ENCODE measurements around the gene SOX1.

Gene SOX1

DNA sequence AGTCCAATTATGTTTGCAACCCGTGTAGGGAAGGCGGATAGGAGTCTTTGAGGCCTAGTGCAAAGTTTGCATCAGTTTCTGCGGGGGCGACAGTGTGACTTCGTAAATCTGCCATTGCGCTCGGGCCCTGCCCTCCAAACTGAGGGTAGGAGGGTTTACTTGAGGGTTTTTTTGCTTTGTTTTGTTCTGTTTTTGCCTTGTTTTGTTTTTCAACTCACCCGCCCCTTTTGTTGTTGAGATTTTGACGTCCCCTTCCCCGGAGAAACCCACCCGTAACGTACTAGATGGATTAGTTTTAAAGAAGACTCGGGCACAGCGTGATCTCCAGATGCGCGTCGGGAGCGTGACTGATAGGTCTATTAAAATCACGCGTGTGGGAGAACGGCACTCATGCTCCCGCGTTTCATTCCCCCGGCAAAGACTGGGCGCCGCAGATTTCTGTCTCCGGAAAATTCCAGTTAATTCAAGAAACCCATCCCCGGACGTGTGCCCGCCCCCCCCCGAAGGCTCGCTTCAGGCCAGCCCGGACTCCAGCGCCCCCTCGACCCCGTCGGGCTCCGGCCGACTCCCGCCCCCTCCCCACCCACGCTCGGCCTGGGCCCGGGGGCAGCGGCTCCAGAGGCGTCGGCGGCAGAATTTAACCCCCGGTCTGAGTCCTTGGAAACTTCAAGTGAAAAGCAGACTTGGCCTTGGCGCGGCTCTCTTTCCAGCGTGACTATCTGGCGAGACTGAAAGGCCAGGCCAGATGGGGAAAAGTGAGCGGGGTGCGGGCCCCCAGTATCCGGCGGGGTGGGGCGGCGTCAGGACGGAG, 5.0 kb downstream of the SOX1 start:
- Histone ChIP-seq H3K36me3 (ENCODE audit: control insufficient read depth in 2 of 2, insufficient read depth in 2 of 2, low read length in 2 of 2) (no peaks in the 10 kb centered on the region), H3K4me3 (ENCODE audit: low read length in 2 of 2) (no peak overlapping the region)

DNA sequence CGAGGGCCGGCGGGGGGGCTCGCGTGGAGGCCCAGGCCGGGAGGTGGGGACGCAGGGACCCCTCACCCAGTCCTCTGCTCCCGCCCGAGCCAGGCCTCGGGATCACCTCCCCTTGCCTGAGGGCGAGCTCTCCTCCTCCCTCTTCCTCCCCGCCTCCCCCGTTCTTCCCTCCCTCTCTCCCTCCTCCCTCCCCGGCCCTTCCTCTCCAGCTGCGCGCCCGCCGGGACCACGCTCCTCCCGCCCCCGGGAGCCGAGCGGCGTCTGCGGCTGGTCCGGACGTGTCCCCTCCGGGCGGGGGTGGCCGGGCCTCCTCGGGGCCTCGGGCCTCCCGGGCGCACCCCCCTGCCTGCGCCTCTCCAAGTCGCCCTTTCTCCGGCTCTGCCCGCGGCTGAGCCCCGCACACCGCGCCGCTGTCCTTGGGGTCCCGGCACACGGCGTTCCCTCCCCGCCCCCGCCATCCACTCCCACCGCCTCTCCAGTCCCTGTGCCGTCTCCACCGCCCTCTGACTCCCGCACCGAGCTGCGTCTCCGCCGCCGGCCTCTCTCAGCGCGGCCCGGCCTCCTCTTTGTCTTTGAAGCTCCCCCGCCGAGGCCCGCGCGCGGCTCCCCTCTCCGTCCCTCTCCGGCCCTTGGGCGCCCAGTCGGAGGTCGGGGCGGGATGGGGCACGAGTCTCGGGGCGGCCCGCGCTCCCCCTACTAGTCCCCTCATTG, 5.7 kb downstream of the SOX1 start:
- no peak overlapping the region for H3K4me3 ChIP-seq (ENCODE audit: low read length in 2 of 2)
- no peaks in the 10 kb centered on the region for H3K36me3 ChIP-seq (ENCODE audit: control insufficient read depth in 2 of 2, insufficient read depth in 2 of 2, low read length in 2 of 2)
- no peaks in the 10 kb centered on the region for H3K9me3 ChIP-seq (ENCODE audit: control insufficient read depth in 2 of 2, low read length in 2 of 2)
- no peaks in the 10 kb centered on the region for H3K4me1 ChIP-seq (ENCODE audit: control insufficient read depth in 2 of 2, insufficient read depth in 2 of 2, low read length in 2 of 2)
- peaks cover 43 to 62% of the 10 kb centered on the region in 2 donors for H3K27me3 ChIP-seq (ENCODE audit: control insufficient read depth in 2 of 2, insufficient read depth in 2 of 2, low read length in 2 of 2)
- H3K27ac ChIP-seq (ENCODE audit: low read depth in 2 of 2, low read length in 2 of 2): no peak overlapping the region
- no peak overlapping the region for H3K9ac ChIP-seq (ENCODE audit: low read depth in 1 of 2, low read length in 2 of 2)

More for the DNA sequence above, 5.0 kb downstream of the SOX1 start:
- no peaks in the 10 kb centered on the region for H3K4me1 ChIP-seq (ENCODE audit: control insufficient read depth in 2 of 2, insufficient read depth in 2 of 2, low read length in 2 of 2)
- no peak overlapping the region for H3K27ac ChIP-seq (ENCODE audit: low read depth in 2 of 2, low read length in 2 of 2)
- H3K9ac ChIP-seq (ENCODE audit: low read depth in 1 of 2, low read length in 2 of 2): no peak overlapping the region
- peaks cover 43 to 60% of the 10 kb centered on the region in 2 donors for H3K27me3 ChIP-seq (ENCODE audit: control insufficient read depth in 2 of 2, insufficient read depth in 2 of 2, low read length in 2 of 2)
- no peaks in the 10 kb centered on the region for H3K9me3 ChIP-seq (ENCODE audit: control insufficient read depth in 2 of 2, low read length in 2 of 2)

DNA sequence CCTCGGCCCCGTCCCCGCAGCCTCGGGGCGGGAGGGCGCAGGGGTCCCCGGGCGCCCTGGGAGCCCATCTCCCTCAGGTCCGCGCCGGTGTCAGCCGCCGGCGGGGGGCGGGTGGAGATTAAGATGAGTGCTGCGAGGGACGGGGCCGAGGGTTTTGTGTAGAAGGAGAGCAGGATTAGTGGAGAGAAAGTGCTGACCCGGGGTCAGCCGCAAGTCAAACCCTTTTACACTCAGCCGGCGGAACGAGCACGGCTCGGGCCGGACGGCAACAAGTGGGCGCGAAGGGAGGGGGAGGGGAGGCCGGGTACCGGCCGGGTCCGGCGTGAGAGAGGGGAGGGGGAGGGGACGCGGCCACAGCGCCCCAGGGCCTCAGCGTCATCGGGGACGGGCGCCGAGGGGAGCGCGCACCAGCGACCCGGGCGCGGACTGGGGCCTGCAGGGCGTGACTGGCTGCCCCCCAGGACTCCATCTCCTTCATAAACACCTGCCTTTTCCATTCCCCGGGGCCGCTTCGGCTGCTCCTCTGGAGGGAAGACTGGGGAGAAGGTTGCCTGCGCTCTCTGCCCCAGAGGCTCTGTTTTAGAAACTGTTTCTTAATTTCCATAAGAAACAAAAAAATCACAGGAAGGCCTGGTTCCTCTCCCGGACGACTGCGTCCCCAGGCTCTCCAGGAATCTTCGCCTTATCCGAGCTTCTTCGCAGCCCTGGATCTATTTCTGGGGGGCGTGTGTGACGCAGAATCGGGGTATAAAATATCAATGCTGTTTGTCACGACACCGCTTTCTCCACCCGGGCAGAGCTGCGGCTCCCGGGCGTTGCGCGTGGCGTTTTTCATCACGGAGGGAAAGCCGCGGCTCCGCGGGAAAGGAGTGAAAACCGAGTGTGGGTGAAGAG, 6.5 kb downstream of the SOX1 start:
- peaks cover 49 to 71% of the 10 kb centered on the region in 2 donors for H3K27me3 ChIP-seq (ENCODE audit: control insufficient read depth in 2 of 2, insufficient read depth in 2 of 2, low read length in 2 of 2)
- H3K27ac ChIP-seq (ENCODE audit: low read depth in 2 of 2, low read length in 2 of 2): no peak overlapping the region
- H3K9me3 ChIP-seq (ENCODE audit: control insufficient read depth in 2 of 2, low read length in 2 of 2): no peaks in the 10 kb centered on the region
- H3K9ac ChIP-seq (ENCODE audit: low read depth in 1 of 2, low read length in 2 of 2): no peak overlapping the region
- no peaks in the 10 kb centered on the region for H3K4me1 ChIP-seq (ENCODE audit: control insufficient read depth in 2 of 2, insufficient read depth in 2 of 2, low read length in 2 of 2)
- no peak overlapping the region for H3K4me3 ChIP-seq (ENCODE audit: low read length in 2 of 2)
- no peaks in the 10 kb centered on the region for H3K36me3 ChIP-seq (ENCODE audit: control insufficient read depth in 2 of 2, insufficient read depth in 2 of 2, low read length in 2 of 2)

DNA sequence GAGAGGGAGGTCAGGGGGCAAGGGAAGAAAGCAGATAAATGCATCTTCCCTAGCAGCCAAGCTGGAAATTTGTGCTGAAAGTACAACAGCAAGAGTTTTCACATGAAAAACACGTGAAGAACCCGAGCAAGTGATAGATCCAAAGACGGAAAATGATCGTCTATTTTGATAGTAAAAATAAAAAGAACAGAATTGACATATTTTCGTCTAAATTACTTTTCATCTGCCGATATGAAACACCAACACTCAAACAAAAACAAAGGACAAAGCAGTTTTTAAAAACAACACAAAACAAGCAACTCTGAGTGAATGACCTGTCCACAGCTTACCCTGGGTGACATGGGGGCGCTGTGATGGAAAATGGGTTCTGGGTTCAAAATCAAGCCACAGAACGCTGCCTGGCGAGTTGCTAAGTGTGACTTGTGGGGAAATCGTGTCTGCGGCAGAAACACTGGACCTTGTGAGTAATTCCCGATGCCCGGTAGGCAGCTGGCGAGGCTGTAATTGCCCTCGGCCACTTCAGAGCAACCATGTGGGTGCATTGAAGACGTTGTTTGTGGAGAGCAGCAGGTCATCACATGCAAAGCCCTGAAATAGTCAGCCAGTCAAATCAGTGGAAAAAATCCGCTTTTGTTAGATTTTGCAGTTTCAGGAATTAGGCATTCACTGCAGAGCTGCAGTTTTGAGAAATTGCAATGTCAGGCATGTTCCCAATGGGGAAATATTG, 7.4 kb downstream of the SOX1 start:
- Histone ChIP-seq H3K27me3 (ENCODE audit: control insufficient read depth in 2 of 2, insufficient read depth in 2 of 2, low read length in 2 of 2) (peaks cover 53 to 69% of the 10 kb centered on the region in 2 donors), H3K27ac (ENCODE audit: low read depth in 2 of 2, low read length in 2 of 2) (no peak overlapping the region), H3K36me3 (ENCODE audit: control insufficient read depth in 2 of 2, insufficient read depth in 2 of 2, low read length in 2 of 2) (no peaks in the 10 kb centered on the region), H3K4me1 (ENCODE audit: control insufficient read depth in 2 of 2, insufficient read depth in 2 of 2, low read length in 2 of 2) (no peaks in the 10 kb centered on the region), H3K9me3 (ENCODE audit: control insufficient read depth in 2 of 2, low read length in 2 of 2) (no peaks in the 10 kb centered on the region), H3K9ac (ENCODE audit: low read depth in 1 of 2, low read length in 2 of 2) (no peak overlapping the region), H3K4me3 (ENCODE audit: low read length in 2 of 2) (no peak overlapping the region)

DNA sequence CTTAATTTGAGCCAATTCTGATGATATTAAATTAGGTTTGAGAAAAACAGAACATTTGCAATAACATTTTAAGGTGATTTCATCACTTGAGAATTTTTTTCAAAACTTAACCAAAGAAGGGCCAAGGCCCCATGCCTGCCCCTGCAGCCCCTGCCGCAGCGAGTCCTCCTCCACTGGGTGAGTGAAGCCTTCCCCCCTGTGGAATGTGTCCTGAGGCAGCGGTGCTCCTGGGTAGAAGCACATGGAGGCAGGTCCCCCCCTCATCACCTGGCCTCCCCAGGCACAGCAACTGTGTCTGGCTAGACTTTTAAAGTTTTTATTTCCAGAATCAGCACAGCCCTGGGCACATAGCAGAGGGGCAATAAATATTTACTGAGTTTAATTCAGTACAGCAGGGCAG, 10.8 kb downstream of the SOX1 start:
- H3K4me1 ChIP-seq (ENCODE audit: control insufficient read depth in 2 of 2, insufficient read depth in 2 of 2, low read length in 2 of 2): no peaks in the 10 kb centered on the region
- H3K36me3 ChIP-seq (ENCODE audit: control insufficient read depth in 2 of 2, insufficient read depth in 2 of 2, low read length in 2 of 2): no peaks in the 10 kb centered on the region
- H3K9ac ChIP-seq (ENCODE audit: low read depth in 1 of 2, low read length in 2 of 2): no peak overlapping the region
- H3K9me3 ChIP-seq (ENCODE audit: control insufficient read depth in 2 of 2, low read length in 2 of 2): no peaks in the 10 kb centered on the region
- H3K27me3 ChIP-seq (ENCODE audit: control insufficient read depth in 2 of 2, insufficient read depth in 2 of 2, low read length in 2 of 2): peaks cover 33 to 52% of the 10 kb centered on the region in 2 donors
- no peak overlapping the region for H3K27ac ChIP-seq (ENCODE audit: low read depth in 2 of 2, low read length in 2 of 2)
- no peak overlapping the region for H3K4me3 ChIP-seq (ENCODE audit: low read length in 2 of 2)

DNA sequence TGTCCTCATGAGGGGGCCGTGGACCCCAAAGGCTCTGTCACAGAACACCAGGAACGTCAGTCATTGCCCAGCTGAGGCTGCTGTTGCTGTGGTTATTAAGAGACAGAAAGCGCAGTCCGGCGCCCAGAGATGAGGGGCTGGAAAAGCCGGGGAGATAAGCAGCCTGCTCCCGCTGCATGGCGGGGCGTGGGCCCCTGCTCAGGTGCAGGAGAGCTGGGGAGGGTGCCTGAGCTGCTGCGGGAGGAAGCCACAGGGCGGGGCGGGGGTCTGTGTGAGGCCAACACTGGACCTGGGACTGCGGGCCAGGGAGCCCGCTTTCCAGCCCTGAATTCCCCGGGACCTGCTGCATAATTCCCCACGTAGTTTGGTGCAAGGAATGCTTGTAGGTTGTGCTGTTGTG, 11.3 kb downstream of the SOX1 start:
- Histone ChIP-seq H3K27me3 (ENCODE audit: control insufficient read depth in 2 of 2, insufficient read depth in 2 of 2, low read length in 2 of 2) (peaks cover 33 to 52% of the 10 kb centered on the region in 2 donors), H3K9me3 (ENCODE audit: control insufficient read depth in 2 of 2, low read length in 2 of 2) (no peaks in the 10 kb centered on the region), H3K27ac (ENCODE audit: low read depth in 2 of 2, low read length in 2 of 2) (no peak overlapping the region), H3K9ac (ENCODE audit: low read depth in 1 of 2, low read length in 2 of 2) (no peak overlapping the region), H3K4me3 (ENCODE audit: low read length in 2 of 2) (no peak overlapping the region), H3K36me3 (ENCODE audit: control insufficient read depth in 2 of 2, insufficient read depth in 2 of 2, low read length in 2 of 2) (no peaks in the 10 kb centered on the region), H3K4me1 (ENCODE audit: control insufficient read depth in 2 of 2, insufficient read depth in 2 of 2, low read length in 2 of 2) (no peaks in the 10 kb centered on the region)

DNA sequence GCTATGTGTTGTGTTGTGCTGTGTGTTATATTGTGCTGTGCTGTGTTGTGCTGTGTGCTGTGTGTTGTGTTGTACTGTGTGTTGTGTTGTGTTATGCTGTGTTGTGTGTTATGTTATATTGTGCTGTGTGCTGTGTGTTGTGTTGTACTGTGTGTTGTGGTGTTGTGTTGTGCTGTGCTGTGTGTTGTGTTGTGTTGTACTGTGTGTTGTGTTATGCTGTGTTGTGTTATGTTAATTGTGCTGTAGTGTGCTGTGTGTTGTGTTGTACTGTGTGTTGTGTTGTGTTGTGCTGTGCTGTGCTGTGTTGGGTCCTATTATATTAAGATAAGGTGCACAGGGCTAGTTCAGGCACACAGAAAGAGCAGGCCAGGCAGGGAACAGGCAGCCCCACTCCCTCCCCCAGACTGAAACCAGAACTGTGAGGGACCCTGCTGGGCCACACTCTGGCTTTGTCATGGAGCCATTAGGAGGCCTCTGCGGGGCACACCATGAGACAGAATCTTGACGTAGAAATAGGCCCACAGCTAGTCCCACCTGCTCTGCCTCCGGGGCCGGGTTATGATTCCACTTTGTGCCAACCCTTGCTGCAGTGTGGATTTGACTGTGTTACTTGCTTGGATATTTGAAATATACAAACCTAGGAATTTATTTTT, 12.1 kb downstream of the SOX1 start:
- no peak overlapping the region for H3K27ac ChIP-seq (ENCODE audit: low read depth in 2 of 2, low read length in 2 of 2)
- H3K4me1 ChIP-seq (ENCODE audit: control insufficient read depth in 2 of 2, insufficient read depth in 2 of 2, low read length in 2 of 2): no peaks in the 10 kb centered on the region
- H3K9me3 ChIP-seq (ENCODE audit: control insufficient read depth in 2 of 2, low read length in 2 of 2): peaks cover 3% of the 10 kb centered on the region in 2 donors
- H3K36me3 ChIP-seq (ENCODE audit: control insufficient read depth in 2 of 2, insufficient read depth in 2 of 2, low read length in 2 of 2): no peaks in the 10 kb centered on the region
- H3K4me3 ChIP-seq (ENCODE audit: low read length in 2 of 2): no peak overlapping the region
- peaks cover 33 to 46% of the 10 kb centered on the region in 2 donors for H3K27me3 ChIP-seq (ENCODE audit: control insufficient read depth in 2 of 2, insufficient read depth in 2 of 2, low read length in 2 of 2)
- H3K9ac ChIP-seq (ENCODE audit: low read depth in 1 of 2, low read length in 2 of 2): no peak overlapping the region

DNA sequence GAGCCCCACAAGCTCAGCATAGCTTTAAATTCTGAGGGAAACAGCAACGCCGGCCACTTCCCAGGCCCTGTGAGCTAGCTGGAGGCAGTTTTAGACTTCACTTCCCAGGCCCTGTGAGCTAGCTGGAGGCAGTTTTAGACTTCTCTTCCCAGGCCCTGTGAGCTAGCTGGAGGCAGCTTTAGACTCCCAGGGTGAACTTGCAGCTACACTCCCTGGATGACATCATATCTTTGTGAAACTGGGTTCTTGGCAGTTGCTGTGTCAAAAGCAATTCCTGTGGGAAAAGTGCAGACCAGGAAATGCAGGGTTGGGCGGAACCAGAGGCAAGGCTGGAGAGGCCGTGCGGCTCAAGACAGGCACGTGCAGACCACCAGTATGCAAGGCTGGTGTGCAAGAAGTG, 12.7 kb downstream of the SOX1 start:
- Histone ChIP-seq H3K4me1 (ENCODE audit: control insufficient read depth in 2 of 2, insufficient read depth in 2 of 2, low read length in 2 of 2) (no peaks in the 10 kb centered on the region), H3K27me3 (ENCODE audit: control insufficient read depth in 2 of 2, insufficient read depth in 2 of 2, low read length in 2 of 2) (peaks cover 27 to 39% of the 10 kb centered on the region in 2 donors), H3K36me3 (ENCODE audit: control insufficient read depth in 2 of 2, insufficient read depth in 2 of 2, low read length in 2 of 2) (no peaks in the 10 kb centered on the region), H3K27ac (ENCODE audit: low read depth in 2 of 2, low read length in 2 of 2) (no peak overlapping the region), H3K9me3 (ENCODE audit: control insufficient read depth in 2 of 2, low read length in 2 of 2) (peaks cover 9% of the 10 kb centered on the region in 2 donors), H3K9ac (ENCODE audit: low read depth in 1 of 2, low read length in 2 of 2) (no peak overlapping the region), H3K4me3 (ENCODE audit: low read length in 2 of 2) (no peak overlapping the region)

DNA sequence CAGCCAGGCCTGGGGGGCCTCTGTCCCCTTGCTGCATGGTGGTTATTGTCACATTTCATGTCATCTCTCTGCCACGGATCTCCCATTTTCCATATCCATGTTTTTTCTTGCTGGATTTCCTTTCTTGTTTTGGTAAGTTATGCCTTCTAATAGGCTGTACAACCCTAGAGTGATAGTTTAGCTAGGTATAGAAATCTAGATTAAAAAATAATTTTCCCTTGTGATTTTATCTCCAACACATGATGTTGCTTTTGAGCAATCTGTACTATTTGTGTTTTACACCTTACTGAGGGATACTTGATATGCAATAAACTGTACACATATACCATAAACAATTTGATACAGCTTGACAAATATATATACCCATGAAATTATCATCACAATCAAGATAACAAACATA, 17.0 kb downstream of the SOX1 start:
- Histone ChIP-seq H3K27me3 (ENCODE audit: control insufficient read depth in 2 of 2, insufficient read depth in 2 of 2, low read length in 2 of 2) (peaks cover 2 to 5% of the 10 kb centered on the region in 2 donors), H3K4me3 (ENCODE audit: low read length in 2 of 2) (no peak overlapping the region), H3K9ac (ENCODE audit: low read depth in 1 of 2, low read length in 2 of 2) (no peak overlapping the region), H3K36me3 (ENCODE audit: control insufficient read depth in 2 of 2, insufficient read depth in 2 of 2, low read length in 2 of 2) (no peaks in the 10 kb centered on the region), H3K27ac (ENCODE audit: low read depth in 2 of 2, low read length in 2 of 2) (no peak overlapping the region), H3K4me1 (ENCODE audit: control insufficient read depth in 2 of 2, insufficient read depth in 2 of 2, low read length in 2 of 2) (no peaks in the 10 kb centered on the region), H3K9me3 (ENCODE audit: control insufficient read depth in 2 of 2, low read length in 2 of 2) (peaks cover 9% of the 10 kb centered on the region in 2 donors)

Data from mucosa of rectum (tissue), 2 donors.